Astrocyte of the cerebellum (primary cell): Measurements from ENCODE around the gene ZBTB46.

Experiments used
- DNase-seq: peaks from one replicate; pipeline ENCODE4 v3.0.0-alpha.2; 2011; ENCODE audit warnings: low read depth
- H3K4me3 ChIP-seq: 2 replicates; pipeline ENCODE4 v1.5.1; 2011; ENCODE audit warnings: mild to moderate bottlenecking, low read depth, low read length, moderate library complexity
- CTCF ChIP-seq: IDR thresholded peaks from 2 replicates; pipeline ENCODE4 v1.5.1; 2012; ENCODE audit warnings: low read length, low read depth, moderate library complexity, mild to moderate bottlenecking; ENCODE audit errors: missing control alignments
- in situ Hi-C: cut with HindIII; loops from 2 replicates; pipeline ENCODE4 v1.10.0; 2017; ENCODE audit warnings: low sequenced_read_pairs

The ZBTB46 gene

GRCh38 chr20:63787302-63787701 lies 43.8 kb downstream of the ZBTB46 start:
- in situ Hi-C loops, result no loop called here
- TF ChIP-seq CTCF, result no peak
- H3K4me3 ChIP-seq, result no peak overlapping the region
- no peak for DNase-seq

- in situ Hi-C loops, result no loop called here
- no peak for TF ChIP-seq CTCF
- DNase-seq, result no peak
- H3K4me3 ChIP-seq, result no peak overlapping the region
These were observed 45.4 kb downstream of the ZBTB46 start for GRCh38 chr20:63785691-63786131.

GRCh38 chr20:63783970-63784369 lies 47.1 kb downstream of the ZBTB46 start:
- no peak for TF ChIP-seq CTCF
- in situ Hi-C loops, result no loop called here
- no peak for DNase-seq
- H3K4me3 ChIP-seq, result no peak overlapping the region

GRCh38 chr20:63782521-63782971 lies 48.5 kb downstream of the ZBTB46 start:
- DNase-seq, result no peak
- in situ Hi-C loops, result no loop called here
- no peak for TF ChIP-seq CTCF
- H3K4me3 ChIP-seq, result no peak overlapping the region

GRCh38 chr20:63782051-63782471 lies 49.0 kb downstream of the ZBTB46 start:
- no peak overlapping the region for H3K4me3 ChIP-seq
- in situ Hi-C loops, result no loop called here
- no peak for DNase-seq

GRCh38 chr20:63781181-63781580 lies 49.9 kb downstream of the ZBTB46 start:
- DNase-seq, result no peak
- in situ Hi-C loops, result no loop called here
- TF ChIP-seq CTCF, result no peak
- no peak overlapping the region for H3K4me3 ChIP-seq

More at GRCh38 chr20:63782051-63782471, 49.0 kb downstream of the ZBTB46 start:
- no peak for TF ChIP-seq CTCF

GRCh38 chr20:63778857-63779256 lies 52.2 kb downstream of the ZBTB46 start:
- in situ Hi-C loops, result loop anchor here (10.0 kb wide), 1 partner anchor 66 kb away; no protein-coding TSS in a partner anchor
- H3K4me3 ChIP-seq, result no peak overlapping the region
- no peak for DNase-seq
- no peak for TF ChIP-seq CTCF
